Fibroblast of skin of left biceps (primary cell): Measurements from ENCODE around the gene CDC5L.
"Not testable (repeated sequence)": the region's sequence is repeated elsewhere in the genome, so short reads cannot be mapped to it uniquely, and the experiment has no call there.

ENCODE experiments used
- DNase-seq, 2 experiments: peaks; one replicate each; pipeline ENCODE4 v3.0.0-alpha.2; 2013; ENCODE audit warnings: low read depth in 2 of 2

Gene CDC5L

DNA sequence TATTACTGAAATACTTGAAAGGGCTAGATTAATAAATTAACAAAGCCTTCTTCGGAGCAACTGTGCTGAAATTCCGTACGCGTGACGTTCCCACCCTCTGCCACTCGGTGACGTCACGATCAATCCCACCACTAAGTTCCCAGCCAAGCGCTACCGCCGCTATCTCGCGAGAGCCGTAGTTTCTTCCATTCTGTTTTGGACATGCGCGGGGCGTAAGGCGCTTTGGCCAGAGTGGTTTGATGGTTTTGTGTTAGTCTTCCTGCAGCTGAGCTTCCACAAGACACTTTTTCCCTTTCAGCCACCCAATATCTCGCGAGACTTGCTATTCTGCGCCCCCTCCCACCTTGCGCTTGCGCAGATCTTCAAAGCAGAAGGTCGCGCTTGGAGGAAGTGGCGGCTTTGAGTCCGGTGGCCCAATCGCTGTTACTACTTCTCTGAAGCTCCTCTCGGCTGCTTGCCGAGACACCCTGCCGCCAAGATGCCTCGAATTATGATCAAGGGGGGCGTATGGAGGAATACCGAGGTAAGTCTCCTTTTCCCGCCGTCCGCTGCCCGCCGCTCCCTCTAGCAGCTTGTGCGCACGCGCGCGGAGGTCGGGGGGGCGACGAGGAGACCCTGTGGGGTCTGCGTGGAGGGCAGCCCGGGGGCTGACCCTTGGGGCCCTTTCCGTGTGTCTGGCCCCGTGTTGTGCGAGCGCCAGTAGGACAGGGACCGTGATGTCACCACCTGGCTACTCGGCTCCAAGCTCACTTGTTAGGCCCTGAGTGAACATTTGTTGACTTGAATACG, at the start of gene CDC5L:
TSS of gene CDC5L (plus strand) at position 361 of the 789 bp plus-strand sequence. CDS start at position 479, 118 bp downstream.
- peak; percentile 99 for DNase-seq

DNA sequence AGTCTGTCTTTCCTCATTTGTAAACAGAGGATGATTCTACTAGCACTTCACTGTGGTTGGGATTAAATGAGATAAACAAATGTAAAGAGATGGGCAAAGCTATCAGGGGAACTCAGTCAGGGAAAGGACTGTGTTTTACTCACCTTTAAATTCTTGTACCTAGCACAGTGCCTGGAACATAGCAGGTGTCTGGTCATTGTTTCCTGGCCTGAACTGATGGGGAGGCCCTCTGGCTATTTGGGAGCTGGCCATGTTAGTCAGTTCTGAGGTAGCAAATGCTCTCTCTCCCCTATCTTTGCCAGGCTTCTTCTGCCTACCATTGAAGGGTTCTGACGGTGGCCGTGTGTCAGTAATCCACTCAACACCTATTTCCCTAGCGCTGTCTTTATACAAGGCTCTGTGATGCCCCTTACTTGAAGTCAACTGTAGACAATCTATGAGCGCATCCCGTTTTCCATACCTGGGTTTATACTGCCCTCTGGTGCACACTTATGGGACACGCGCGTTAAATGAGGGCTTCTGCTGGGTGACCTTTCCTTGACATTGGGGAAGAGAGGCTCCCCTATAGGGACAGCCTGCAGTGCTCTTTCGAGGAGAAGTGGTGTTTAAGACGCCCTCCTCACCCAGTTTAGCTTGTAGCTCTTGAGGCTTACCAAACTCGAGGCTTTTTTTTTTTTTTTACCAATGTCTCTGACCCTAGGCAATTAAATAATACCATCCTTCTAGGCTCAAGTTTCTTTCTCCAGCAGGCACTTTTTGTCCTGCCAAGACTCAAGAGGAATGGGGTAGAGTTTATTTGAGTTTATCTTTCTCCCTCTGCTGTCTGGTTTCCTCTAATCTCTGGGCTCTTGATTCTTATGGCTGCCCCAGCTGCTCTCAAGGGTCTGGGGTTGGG, 49.0 kb upstream of the CDC5L start:
- peak; percentile 13 to 21 for DNase-seq

DNA sequence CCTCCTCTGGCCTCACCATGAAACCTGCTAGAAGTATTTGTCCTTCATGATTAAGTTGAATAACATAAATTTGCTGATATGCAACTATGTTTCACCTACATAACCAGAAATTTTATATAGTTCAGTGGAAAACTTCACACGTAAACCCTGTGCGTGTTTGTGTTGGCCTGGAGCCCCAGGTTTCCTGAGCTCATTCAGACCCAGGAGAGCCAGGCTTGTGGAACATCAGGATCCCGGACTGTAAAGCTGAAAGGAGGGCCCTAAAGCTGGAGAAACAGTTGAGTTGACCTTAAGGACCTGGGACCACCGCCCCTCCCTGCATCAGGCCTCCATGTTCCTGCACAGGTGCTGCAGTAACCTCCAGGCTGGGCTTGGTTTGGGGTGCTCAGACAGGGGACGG, 48.2 kb upstream of the CDC5L start:
- no peak for DNase-seq

GRCh38 chr6:44339763-44340625, 47.5 kb upstream of the CDC5L start:
- DNase-seq, result no peak

DNA sequence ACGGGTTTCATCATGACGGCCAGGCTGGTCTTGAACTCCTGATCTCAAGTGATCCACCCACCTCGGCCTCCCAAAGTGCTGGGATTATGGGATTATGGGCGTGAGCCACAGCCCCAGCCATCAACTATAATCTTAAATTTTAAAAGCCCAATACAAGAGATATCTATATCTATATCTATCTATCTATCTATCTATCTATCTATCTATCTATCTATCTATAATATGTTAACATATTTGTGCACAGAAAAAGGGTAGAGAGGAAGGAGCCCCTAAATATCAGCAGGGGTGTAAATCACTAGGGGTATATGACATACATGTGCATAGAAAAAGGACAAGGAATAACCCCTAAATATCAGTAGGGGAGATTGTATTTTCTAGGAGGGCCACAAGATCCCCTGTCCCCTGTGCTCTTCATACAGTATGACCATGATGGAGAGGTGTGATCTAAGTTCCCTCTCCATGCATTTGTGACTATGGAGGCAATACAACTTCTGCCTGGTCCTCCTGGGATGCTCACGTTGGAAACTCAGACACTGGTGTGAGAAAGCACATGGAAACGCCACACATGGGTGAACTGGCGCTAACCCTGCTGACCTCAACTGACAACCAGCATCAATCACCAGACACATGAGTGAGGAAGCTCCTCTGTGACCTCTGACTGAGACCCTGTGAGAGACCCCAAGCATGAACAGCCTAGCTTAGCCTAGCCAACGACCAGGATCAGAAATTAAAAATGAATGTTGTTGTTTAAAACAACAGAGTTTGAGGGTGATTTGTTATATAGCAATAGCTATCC, 46.2 kb upstream of the CDC5L start:
- DNase-seq, result no peak

DNA sequence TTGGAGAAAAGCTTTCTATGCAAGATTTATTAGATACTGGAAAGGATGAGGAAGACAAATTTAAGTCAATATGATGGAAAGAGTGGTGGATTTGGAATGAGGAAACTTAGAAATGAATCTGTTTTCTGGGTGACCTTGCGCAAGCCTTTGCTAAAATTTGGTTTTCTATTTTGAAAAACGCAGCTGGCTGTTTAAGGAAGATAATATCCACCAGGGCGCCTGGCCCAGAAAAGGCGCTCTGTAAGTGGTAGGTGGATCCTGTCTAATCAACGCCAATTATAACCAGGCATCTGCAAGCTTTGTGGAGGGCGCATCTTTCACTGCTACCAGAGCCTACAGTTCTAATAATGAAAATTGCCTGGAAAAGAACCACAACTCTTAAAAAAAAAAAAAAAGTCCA, 45.5 kb upstream of the CDC5L start:
- DNase-seq, result no peak

DNA sequence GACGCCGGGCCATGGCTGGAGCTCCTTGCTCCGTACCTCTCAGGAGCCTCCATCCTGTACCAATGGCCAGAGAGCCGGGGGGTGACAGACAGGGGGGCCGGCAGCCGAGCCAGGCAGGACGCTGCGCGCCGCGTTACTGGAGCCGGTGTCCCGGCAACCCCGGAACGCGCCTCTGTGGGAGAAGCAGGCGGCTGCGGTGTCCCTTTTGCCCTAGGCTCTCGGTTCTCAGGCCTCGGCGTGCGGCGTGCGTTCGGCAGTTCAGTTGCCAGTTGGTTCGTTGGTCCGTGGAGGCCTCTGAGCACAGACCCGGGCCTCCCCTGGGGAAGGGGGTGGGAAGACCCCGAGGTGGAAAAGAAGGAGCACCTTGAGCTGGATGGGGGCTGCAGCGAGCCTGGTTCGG, 45.0 kb upstream of the CDC5L start, which contains the start of gene SPATS1:
TSS of gene SPATS1 (plus strand) at position 162 of the 400 bp plus-strand sequence. CDS start 446 bp downstream, outside the sequence.
- no peak for DNase-seq

DNA sequence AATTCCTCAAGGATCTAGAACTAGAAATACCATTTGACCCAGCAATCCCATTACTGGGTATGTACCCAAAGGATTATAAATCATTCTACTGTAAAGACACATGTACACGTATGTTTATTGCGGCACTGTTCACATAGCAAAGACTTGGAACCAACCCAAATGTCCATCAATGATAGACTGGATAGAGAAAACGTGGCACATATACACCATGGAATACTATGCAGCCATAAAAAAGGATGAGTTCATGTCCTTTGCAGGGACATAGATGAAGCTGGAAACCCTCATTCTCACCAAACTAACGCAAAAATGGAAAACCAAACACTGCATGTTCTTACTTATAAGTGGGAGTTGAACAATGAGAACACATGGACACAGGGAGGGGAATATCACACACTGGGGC, 40.7 kb upstream of the CDC5L start:
- not testable (repeated sequence) for DNase-seq

DNA sequence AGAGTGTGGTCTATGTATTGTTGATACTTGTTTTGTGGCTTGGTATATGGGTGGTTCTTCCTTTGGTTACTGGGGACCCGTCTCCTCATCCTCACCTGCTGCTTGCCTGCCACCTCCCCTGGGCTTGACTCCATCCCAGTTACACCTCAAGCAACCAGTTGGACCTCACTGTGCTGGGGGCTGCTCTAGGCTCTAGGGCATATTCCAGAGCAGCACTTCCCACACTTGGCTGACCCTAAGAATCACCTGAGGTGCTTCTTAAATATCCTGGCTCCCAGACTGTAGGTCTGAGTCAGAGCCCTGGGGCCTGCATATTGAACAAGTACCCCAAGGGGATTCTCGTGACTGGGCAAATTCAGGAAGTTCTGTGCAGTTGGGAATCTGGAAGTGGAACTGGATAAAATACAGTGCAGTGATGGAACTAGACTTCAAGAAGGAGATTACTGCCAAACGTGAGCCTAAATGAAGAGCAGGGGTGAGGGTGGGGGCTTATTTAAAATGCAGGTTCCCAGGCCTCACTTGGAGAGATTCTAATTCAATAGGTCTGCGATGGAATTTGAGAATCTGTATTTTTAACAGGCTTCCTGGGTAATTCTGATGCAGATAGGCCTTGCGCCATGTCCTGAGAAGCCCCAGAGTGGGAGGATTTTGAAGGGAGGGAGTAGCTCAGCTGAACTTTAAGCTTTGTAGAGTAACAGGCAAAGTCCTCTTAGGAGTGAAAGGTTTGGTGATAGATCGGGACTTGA, 37.4 kb upstream of the CDC5L start:
- no peak for DNase-seq

DNA sequence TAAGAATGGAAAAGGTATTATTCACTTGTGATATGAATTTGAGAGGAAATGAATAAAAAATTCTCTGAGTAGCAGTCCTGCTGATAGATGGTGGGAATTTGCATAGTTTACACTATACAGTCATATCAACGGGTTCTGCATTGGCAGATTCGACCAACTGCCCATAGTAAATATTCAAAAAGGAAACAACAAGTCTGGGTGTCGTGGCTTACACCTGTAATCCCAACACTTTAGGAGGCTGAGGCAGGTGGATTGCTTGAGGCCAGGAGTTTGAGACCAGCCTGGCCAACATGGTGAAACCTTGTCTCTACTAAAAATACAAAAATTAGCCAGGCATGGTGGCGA, 36.9 kb upstream of the CDC5L start:
- DNase-seq, result not testable (repeated sequence)

DNA sequence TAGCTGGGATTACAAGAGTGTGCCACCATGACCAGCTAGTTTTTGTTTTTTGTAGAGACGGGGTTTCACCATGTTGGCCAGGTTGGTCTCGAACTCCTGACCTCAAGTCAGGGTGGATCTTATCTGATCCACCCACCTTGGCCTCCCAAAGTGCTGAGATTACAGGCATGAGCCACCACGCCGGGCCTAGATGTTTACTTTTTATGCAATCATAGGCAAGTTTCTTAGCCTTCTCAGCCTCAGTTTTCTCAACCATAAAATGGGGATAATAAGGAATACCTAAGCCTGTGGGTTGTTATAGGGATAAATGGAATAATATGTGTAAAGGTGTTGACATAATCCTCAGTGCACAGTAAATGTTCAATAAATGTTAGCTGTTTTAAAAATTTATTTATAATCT, 35.2 kb upstream of the CDC5L start:
- no peak for DNase-seq

- DNase-seq, result no peak
Observed at GRCh38 chr6:44353336-44353735, 34.2 kb upstream of the CDC5L start.

GRCh38 chr6:44355640-44356039, 31.9 kb upstream of the CDC5L start:
- DNase-seq, result no peak

GRCh38 chr6:44356487-44356886, 31.0 kb upstream of the CDC5L start:
- no peak for DNase-seq

DNA sequence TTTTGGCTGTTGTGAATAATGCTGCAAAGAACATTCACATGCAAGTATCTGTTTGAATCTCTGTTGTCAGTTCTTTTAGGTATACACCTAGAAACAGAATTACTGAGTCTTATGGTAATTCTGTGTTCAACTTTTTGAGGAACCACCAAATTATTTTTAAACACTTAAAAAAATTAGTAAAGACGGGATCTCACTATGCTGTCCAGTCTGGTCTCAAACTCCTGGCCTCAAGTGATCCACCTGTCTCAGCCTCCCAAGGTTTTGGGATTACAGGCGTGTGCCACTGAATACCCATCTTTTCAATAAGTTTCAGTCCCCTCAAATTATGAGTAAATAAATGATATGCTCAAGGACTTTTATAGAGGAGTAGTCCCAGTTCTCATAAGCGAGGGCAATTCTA, 27.5 kb upstream of the CDC5L start:
- no peak for DNase-seq

DNA sequence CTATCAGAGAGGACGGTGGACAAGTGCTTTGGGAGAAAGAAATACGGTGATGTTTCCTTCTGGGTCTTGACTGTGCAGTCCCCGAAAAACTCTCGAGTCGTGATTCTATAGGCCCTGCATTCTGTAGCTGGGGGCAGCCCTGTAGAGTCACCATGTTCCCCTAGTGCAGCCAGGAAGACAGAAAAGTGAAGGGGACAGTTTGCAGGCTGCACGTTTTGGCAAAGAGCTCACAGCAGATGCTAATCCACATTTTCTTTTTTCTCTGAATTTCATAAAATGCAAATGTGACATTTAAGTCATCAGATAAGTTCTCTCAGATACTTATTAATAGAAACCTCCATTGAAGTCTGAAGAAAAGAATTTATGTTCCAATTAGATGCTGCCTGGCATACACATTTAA, 25.6 kb upstream of the CDC5L start:
- DNase-seq, result no peak

DNA sequence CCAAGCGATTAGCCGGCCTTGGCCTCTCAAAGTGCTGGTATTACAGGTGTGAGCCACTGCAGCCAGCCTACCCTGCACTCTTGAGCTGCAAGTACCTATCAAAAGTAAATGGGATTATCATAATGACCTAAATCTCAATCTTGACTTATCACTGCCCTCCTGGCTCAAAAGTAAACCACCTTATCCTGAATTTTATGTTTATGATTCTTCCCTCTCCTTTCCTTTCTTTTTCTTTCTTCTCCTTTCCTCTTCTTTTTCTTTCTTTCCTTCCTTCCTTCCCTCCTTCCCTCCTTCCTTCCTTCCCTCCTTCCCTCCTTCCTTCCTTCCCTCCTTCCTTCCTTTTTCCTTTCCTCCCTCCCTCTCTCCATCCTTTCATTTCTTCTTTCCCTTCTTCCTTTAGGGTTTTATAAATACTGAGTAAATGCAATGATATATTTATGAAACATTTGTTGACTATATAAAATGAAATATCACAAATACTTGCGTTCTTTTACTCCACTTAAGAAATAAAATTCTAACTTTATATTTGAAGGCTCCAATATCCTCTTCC, 24.1 kb upstream of the CDC5L start:
- DNase-seq, result no peak

DNA sequence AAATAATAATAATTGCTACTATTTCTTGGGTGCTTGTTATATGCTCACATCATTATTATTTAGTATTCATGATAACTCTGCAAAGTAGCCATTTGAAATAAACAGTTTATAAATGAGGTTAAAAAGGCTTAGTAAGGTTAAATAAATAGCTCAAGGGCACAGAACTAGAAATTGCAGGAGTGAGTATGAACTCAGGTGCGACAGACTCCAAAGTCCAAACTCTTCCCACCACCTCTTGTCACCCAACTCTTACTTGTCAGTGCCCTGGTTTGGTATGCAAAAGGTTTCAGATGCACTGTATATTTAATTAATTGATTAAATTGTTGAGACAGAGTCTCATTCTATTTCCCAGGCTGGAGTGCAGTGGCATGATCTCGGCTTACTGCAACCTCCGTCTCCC, 20.7 kb upstream of the CDC5L start:
- no peak for DNase-seq

DNA sequence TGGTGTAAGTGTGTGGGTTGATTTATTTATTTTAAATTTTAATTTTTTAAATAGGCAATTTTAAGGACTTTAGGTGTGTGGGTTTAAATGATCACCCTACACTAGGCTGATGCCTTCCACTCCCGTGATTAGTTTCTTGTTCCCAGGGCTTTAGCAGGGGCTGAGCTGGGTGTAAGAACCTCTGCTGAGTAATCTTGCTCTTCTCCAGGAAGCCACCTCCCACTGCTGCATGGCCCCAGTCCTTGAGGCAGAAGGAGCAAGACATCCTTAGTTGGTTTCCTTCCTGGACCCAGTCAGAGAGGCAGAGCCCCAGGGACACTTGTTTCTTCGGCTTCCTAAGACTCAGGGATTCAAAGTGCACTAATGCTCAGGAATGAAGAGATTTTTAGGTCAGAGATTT, 19.8 kb upstream of the CDC5L start:
- no peak for DNase-seq

- DNase-seq, result no peak
Observed at GRCh38 chr6:44373051-44373450, 14.5 kb upstream of the CDC5L start.
